Calu3 (cell line): ENCODE results near the gene URI1. TPM values are rescaled to one million over a fixed set of nuclear protein-coding genes. Genes with fewer than 3 reads are reported as not detected.

ENCODE experiments used
- BruUV-seq: library from RNA; stranded (reverse); fragments of 400-500 nt; replicated peaks from 2 replicates; lab custom pipeline; 2021; lab: Mats Ljungman, UMichigan
- CTCF ChIA-PET: fragments of 300-600 bp; sonication (Branson Sonifier 250); formaldehyde crosslinking; loops from one replicate; lab custom pipeline; 2022; ENCODE audit warnings: antibody characterized with exemption; lab: Charles Lee
- DNase-seq: peaks from one replicate; pipeline ENCODE4 v3.0.0; 2022
- H3K27ac Mint-ChIP-seq: one replicate; pipeline ENCODE4 v1.8.0; 2022; ENCODE audit warnings: mixed read lengths; ENCODE audit not compliant: unreplicated experiment
- H3K27me3 Mint-ChIP-seq: one replicate; pipeline ENCODE4 v1.8.0; 2022; ENCODE audit warnings: mixed read lengths; ENCODE audit not compliant: unreplicated experiment
- H3K36me3 Mint-ChIP-seq: one replicate; pipeline ENCODE4 v1.8.0; 2022; ENCODE audit warnings: mild to moderate bottlenecking, moderate library complexity, mixed read lengths; ENCODE audit not compliant: insufficient read depth, unreplicated experiment
- H3K4me1 Mint-ChIP-seq: one replicate; pipeline ENCODE4 v1.8.0; 2022; ENCODE audit warnings: mild to moderate bottlenecking, low read depth, mixed read lengths; ENCODE audit not compliant: unreplicated experiment
- H3K4me3 Mint-ChIP-seq: one replicate; pipeline ENCODE4 v1.8.0; 2022; ENCODE audit warnings: mild to moderate bottlenecking, low read depth, moderate library complexity, mixed read lengths; ENCODE audit not compliant: unreplicated experiment
- H3K9me3 Mint-ChIP-seq: one replicate; pipeline ENCODE4 v1.8.0; 2022; ENCODE audit warnings: low read depth, mixed read lengths; ENCODE audit not compliant: unreplicated experiment
- intact Hi-C: fragments of 100-400 bp; cut with micrococcal nuclease; formaldehyde crosslinking; loops from one replicate; pipeline ENCODE4 v1.10.0; 2022; ENCODE audit not compliant: unreplicated experiment
- total RNA-seq: library from RNA; stranded (reverse); gene quantifications from 2 replicates; pipeline ENCODE4 v1.2.3, GENCODE V29; 2022
- TF ChIP-seq, protein P1 (sequence below): fragments of 200-600 bp; IDR thresholded peaks from one replicate; pipeline ENCODE4 v1.8.0; 2022; ENCODE audit warnings: antibody characterized with exemption; ENCODE audit not compliant: unreplicated experiment

URI1 gene
- total RNA-seq, 1 experiment from 2014 or later: 50.6 TPM

DNA sequence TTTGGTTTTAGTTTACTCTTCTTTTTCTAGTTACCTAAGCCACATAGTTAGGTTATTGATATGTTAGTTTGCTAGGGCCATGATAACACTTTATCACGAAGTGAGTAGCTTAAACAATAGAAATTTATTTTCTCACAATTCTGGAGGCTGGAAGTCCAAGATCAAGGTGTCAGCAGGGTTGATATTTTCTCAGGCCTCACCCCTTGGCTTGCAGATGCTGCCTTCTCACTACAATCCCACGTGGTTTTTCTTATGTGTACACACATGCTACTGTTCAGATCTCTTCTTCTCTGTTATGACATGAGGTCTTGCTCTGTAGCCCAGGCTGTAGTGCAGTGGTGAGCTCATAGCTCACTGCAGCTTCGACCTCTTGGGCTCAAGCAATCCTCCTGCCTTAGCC lies 7.8 kb upstream of the URI1 start:
- H3K27ac Mint-ChIP-seq: no peak overlapping the region
- no peaks in the 10 kb centered on the region for H3K36me3 Mint-ChIP-seq
- TF ChIP-seq, protein P1, sequence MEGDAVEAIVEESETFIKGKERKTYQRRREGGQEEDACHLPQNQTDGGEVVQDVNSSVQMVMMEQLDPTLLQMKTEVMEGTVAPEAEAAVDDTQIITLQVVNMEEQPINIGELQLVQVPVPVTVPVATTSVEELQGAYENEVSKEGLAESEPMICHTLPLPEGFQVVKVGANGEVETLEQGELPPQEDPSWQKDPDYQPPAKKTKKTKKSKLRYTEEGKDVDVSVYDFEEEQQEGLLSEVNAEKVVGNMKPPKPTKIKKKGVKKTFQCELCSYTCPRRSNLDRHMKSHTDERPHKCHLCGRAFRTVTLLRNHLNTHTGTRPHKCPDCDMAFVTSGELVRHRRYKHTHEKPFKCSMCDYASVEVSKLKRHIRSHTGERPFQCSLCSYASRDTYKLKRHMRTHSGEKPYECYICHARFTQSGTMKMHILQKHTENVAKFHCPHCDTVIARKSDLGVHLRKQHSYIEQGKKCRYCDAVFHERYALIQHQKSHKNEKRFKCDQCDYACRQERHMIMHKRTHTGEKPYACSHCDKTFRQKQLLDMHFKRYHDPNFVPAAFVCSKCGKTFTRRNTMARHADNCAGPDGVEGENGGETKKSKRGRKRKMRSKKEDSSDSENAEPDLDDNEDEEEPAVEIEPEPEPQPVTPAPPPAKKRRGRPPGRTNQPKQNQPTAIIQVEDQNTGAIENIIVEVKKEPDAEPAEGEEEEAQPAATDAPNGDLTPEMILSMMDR: no peak
- CTCF ChIA-PET: no interaction called here
- no peak for DNase-seq
- peaks cover 25% of the 10 kb centered on the region for H3K27me3 Mint-ChIP-seq
- no TSS peak for BruUV-seq
- intact Hi-C loops: no loop called here
- no peaks in the 10 kb centered on the region for H3K4me1 Mint-ChIP-seq
- H3K4me3 Mint-ChIP-seq: no peak overlapping the region
- no peaks in the 10 kb centered on the region for H3K9me3 Mint-ChIP-seq

DNA sequence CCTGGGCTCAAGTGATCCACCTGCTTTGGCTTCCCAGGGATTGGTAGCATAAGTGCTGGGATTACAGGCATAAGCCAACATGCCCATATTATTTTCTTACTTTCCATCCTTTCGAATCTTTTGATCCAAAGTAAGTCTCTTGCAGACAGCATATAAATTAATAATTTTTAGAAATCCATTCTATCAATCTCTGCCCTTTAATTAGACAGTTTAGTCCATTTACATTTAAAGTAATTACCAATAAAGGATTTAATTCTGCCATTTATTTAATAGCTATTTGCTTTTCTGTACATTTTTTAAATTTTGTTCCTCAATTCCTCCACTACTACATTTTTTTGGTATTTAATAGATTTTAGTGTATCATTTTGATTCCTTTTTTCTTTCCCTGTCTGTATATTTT lies 7.3 kb upstream of the URI1 start:
- TF ChIP-seq, protein P1: no peak
- DNase-seq: no peak
- H3K27ac Mint-ChIP-seq: no peak overlapping the region
- intact Hi-C loops: no loop called here
- no peak overlapping the region for H3K4me3 Mint-ChIP-seq
- H3K27me3 Mint-ChIP-seq: peaks cover 25% of the 10 kb centered on the region
- no peaks in the 10 kb centered on the region for H3K36me3 Mint-ChIP-seq
- no peaks in the 10 kb centered on the region for H3K4me1 Mint-ChIP-seq
- no TSS peak for BruUV-seq
- CTCF ChIA-PET: no interaction called here
- H3K9me3 Mint-ChIP-seq: no peaks in the 10 kb centered on the region

DNA sequence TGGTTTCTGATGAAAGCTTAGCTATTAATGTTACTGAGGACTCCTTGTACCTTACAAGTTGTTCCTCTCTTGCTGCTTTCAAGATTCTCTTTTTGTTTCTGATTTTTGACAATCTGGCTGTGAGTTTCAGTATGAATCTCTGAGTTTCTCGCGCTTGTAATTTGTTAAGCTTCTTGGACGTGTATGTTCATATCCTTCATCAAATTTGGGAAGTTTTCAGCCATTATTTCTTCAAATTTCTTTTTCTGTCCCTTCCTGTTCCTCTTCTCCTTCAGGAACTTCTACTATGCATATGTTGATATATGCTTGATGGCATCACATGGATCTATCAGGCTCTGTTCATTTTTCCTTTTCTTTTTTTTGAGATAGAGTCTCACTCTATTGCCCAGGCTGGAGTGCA lies 5.6 kb upstream of the URI1 start:
- H3K27ac Mint-ChIP-seq: no peak overlapping the region
- no peak overlapping the region for H3K4me3 Mint-ChIP-seq
- no TSS peak for BruUV-seq
- H3K4me1 Mint-ChIP-seq: no peaks in the 10 kb centered on the region
- peaks cover under 1% of the 10 kb centered on the region for H3K36me3 Mint-ChIP-seq
- TF ChIP-seq, protein P1: no peak
- peaks cover 20% of the 10 kb centered on the region for H3K27me3 Mint-ChIP-seq
- DNase-seq: no peak
- no peaks in the 10 kb centered on the region for H3K9me3 Mint-ChIP-seq
- intact Hi-C loops: no loop called here
- CTCF ChIA-PET: no interaction called here

DNA sequence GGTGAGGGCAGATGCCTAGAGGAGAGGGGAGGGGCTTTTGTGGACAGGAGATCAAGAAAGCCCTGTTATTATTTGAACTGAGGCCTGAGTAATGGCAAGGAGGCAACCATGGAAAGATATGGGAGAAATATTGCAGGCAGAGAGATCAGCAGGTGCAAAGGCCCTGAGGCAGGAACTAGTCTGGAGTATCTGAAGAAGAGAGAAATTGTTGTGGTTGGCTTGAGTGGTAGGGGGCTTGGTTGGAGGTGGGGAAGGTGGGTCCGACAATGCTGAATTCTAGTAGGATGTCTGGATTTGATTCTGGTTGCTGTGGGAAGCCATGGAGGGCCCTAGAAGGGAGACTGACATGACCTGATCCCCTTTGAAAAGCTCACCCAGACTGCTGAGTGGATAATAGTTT lies 2.4 kb upstream of the URI1 start:
- intact Hi-C loops: no loop called here
- peaks cover 22% of the 10 kb centered on the region for H3K36me3 Mint-ChIP-seq
- no peaks in the 10 kb centered on the region for H3K9me3 Mint-ChIP-seq

More for the DNA sequence above, 2.4 kb upstream of the URI1 start:
- no TSS peak for BruUV-seq
- Mint-ChIP-seq H3K27me3 (peaks cover 10% of the 10 kb centered on the region), H3K4me1 (peaks cover 1% of the 10 kb centered on the region), H3K27ac (no peak overlapping the region), H3K4me3 (no peak overlapping the region)
- CTCF ChIA-PET: no interaction called here
- TF ChIP-seq, protein P1: no peak
- DNase-seq: no peak
